ENCODE results near the gene IRF2BP2.

DNA sequence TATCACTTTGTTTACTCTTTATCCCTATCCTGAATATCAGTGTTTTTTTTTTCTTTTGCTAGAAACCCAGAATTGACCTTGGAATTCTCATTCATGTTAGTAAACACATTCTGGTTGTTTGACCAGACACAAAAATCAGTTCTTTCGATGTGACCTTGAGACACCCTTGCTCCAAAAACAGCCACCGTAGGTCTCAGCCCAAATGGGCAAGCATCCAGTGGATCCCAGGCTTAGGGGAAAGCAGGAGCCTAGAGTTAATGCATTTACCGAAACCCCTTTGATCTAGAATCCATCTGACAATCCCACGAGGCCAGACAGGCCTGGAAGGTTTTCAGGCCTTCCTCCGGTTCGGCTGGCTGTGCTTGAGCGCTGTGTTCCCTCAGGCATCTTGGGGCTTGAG lies 47.6 kb downstream of the IRF2BP2 start:
- TF ChIP-seq, protein P1, sequence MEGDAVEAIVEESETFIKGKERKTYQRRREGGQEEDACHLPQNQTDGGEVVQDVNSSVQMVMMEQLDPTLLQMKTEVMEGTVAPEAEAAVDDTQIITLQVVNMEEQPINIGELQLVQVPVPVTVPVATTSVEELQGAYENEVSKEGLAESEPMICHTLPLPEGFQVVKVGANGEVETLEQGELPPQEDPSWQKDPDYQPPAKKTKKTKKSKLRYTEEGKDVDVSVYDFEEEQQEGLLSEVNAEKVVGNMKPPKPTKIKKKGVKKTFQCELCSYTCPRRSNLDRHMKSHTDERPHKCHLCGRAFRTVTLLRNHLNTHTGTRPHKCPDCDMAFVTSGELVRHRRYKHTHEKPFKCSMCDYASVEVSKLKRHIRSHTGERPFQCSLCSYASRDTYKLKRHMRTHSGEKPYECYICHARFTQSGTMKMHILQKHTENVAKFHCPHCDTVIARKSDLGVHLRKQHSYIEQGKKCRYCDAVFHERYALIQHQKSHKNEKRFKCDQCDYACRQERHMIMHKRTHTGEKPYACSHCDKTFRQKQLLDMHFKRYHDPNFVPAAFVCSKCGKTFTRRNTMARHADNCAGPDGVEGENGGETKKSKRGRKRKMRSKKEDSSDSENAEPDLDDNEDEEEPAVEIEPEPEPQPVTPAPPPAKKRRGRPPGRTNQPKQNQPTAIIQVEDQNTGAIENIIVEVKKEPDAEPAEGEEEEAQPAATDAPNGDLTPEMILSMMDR (IDR thresholded peaks at IDR 0.05) = no peak
- TF ChIP-seq POLR2A (IDR thresholded peaks at IDR 0.05) = no peak
- TF ChIP-seq EP300 (IDR thresholded peaks at IDR 0.05; ENCODE audit: low read depth) = no peak

Measured in transverse colon (tissue), 3 donors.